ENCODE data around the gene PAFAH1B2. TPM values are rescaled to one million over a fixed set of nuclear protein-coding genes. Genes with fewer than 3 reads are reported as not detected.
A peak's percentile ranks its signal among the peaks of the same experiment; 100 is the strongest.

The PAFAH1B2 gene
- total and polyA plus RNA-seq, 2 donors (not counting 3 experiments of a cell fraction or from before 2014, with no cell fraction given): 34.2 to 128 TPM

- TF ChIP-seq POLR2A (IDR thresholded peaks at IDR 0.05; ENCODE audit: low read depth, low read length): peak; percentile 15
- TF ChIP-seq GATA2 (IDR thresholded peaks at IDR 0.05; ENCODE audit: insufficient read depth, insufficient read length, low read depth, low read length): no peak
- TF ChIP-seq POLR2AphosphoS5 (IDR thresholded peaks at IDR 0.05; ENCODE audit: insufficient read depth, low read depth, low read length): peak; percentile 62
- no peak for TF ChIP-seq EZH2 (IDR thresholded peaks at IDR 0.05; ENCODE audit: borderline replicate concordance, low read depth, low read length, severe bottlenecking)
- no peak for TF ChIP-seq CTCF (IDR thresholded peaks at IDR 0.05; ENCODE audit: extremely low read depth in 1 of 2, insufficient read depth in 1 of 2, low read depth in 1 of 2, low read length in 2 of 2)
- BruUV-seq (replicated peaks): TSS peak; percentile 83
- Histone ChIP-seq H3K4me1 (ENCODE audit: control insufficient read depth, extremely low read depth, insufficient read depth, low read length) (peaks cover 9% of the 10 kb centered on the region), H3K79me2 (ENCODE audit: control insufficient read depth, insufficient read depth, low read length) (no peaks in the 10 kb centered on the region), H3K27me3 (ENCODE audit: control insufficient read depth in 2 of 2, insufficient read depth in 2 of 2, low read length in 2 of 2) (no peaks in the 10 kb centered on the region), H3K9ac (replicated peaks; ENCODE audit: extremely low read depth, insufficient read depth, low read length) (no peak within 1 kb of the TSS), H3K27ac (ENCODE audit: insufficient read depth, low read depth, low read length) (no peak within 1 kb of the TSS), H3K9me1 (replicated peaks; ENCODE audit: control insufficient read depth, extremely low read depth, insufficient read depth, low read length) (no peaks in the 10 kb centered on the region), H3K36me3 (ENCODE audit: control insufficient read depth in 2 of 2, extremely low read depth in 1 of 2, insufficient read depth in 2 of 2, low read length in 2 of 2) (peaks cover 0 to 3% of the 10 kb centered on the region in 2 experiments), H2AFZ (ENCODE audit: low read depth, low read length) (peak within 1 kb of the TSS; percentile 75), H3K4me3 (replicated peaks in 1 of 3; ENCODE audit: insufficient read depth in 1 of 3, low read depth in 1 of 3, low read length in 3 of 3) (peak within 1 kb of the TSS in 2 of 3 experiments; percentile 12 to 17), H3K4me2 (ENCODE audit: insufficient read depth, low read length) (peak within 1 kb of the TSS; percentile 38), H3K9me3 (replicated peaks; ENCODE audit: control insufficient read depth, insufficient read depth, low read length) (no peaks in the 10 kb centered on the region), H4K20me1 (replicated peaks; ENCODE audit: control insufficient read depth, extremely low read depth, insufficient read depth, low read length) (no peaks in the 10 kb centered on the region)
- dilution Hi-C loops (cut with MboI; ENCODE audit: extremely low pct_ligation_motif_present, low sequenced_read_pairs): no loop called here
- ChIA-PET CTCF (interaction anchor here (1.1 to 1.3 kb wide), 3 partner anchors 16 to 27 kb away, joined by 3 to 4 read pairs (median 3); no protein-coding TSS in a partner anchor), POLR2A (interaction anchor here (0.6 kb wide), 1 partner anchor 13 kb away, joined by 3 read pairs; no protein-coding TSS in a partner anchor)
- intact Hi-C loops (cut with micrococcal nuclease): loop anchor here (2.0 kb wide), 1 partner anchor 20 kb away; the partner anchor contains the start of gene SIDT2
- peak; percentile 81 for FAIRE-seq
- peak; percentile 37 for DNase-seq (ENCODE audit: low read depth, low spot score)
Measured at GRCh38 chr11:117199053-117199915, 55.2 kb downstream of the PAFAH1B2 start, which contains the start of gene TAGLN. TAGLN (plus strand) TSS chr11:117199370; CDS start chr11:117203014, 3,644 bp downstream.

All from endothelial cell of umbilical vein (primary cell).